Measurements from ENCODE around the gene KDM3B.
A peak's percentile ranks its signal among the peaks of the same experiment; 100 is the strongest.

KDM3B gene

DNA sequence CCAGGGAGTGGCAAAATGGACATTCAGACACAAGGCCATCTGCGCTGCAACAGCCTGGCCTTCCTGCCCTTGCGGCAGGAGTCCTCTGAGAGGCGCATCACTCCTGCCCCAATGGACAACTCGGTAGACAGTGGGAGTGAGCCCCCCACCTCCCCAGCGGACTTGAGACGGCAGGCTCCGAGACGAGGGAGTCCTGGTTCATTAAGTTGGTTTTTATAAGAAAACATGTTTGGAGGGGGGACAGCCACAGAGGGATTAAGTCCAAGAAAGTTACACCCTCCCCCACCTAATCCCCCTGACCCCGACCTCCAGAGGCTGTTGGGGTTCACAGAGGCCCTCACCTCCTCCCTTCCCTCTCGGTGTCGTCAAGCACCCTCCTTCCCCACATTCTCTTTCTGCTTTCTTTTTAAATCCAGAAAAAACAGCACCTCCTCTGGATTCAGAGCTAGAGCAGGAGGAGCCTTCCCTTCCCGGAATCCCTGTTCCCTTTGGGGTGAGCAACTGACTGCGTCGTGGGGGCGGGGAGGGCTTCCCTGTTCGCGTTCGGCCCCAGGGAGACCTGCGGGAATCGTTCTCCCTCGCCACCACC is 111.0 kb downstream of the KDM3B start:
- H3K4me1 Mint-ChIP-seq, result peaks cover 68% of the 10 kb centered on the region
- H3K9me3 Mint-ChIP-seq, result no peaks in the 10 kb centered on the region
- no peaks in the 10 kb centered on the region for H3K27me3 Mint-ChIP-seq
- H3K4me3 Mint-ChIP-seq, result peak overlapping the region; percentile 87 to 91
- no peak for ATAC-seq
- H3K27ac Mint-ChIP-seq, result peak overlapping the region; percentile 96 to 97
- DNase-seq, result no peak

DNA sequence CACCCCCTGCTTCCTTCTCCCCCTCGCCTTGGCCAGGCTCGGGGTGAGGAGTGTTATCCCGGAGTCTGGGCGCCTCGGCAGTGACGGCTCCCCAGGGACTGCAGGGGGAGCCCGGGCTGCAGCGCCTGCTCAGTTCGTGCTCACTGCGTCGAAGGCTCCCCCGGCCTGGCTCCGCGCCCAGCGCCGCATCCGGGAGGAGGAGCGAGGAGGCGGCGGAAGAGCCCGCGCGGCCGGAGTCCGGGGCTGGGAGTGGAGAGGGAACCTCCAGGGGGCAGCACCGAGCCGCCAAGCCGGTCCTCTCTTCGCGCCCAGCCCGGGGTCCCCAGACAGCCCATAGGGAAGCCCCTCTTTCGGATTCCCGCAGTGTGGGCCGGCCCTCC is 111.5 kb downstream of the KDM3B start:
- no peaks in the 10 kb centered on the region for H3K9me3 Mint-ChIP-seq
- H3K27ac Mint-ChIP-seq, result peak overlapping the region; percentile 96 to 97
- peak; percentile 64 for ATAC-seq
- H3K27me3 Mint-ChIP-seq, result no peaks in the 10 kb centered on the region
- H3K4me1 Mint-ChIP-seq, result peaks cover 68% of the 10 kb centered on the region
- DNase-seq, result peak; percentile 95 to 96
- H3K4me3 Mint-ChIP-seq, result peak overlapping the region; percentile 87 to 91

DNA sequence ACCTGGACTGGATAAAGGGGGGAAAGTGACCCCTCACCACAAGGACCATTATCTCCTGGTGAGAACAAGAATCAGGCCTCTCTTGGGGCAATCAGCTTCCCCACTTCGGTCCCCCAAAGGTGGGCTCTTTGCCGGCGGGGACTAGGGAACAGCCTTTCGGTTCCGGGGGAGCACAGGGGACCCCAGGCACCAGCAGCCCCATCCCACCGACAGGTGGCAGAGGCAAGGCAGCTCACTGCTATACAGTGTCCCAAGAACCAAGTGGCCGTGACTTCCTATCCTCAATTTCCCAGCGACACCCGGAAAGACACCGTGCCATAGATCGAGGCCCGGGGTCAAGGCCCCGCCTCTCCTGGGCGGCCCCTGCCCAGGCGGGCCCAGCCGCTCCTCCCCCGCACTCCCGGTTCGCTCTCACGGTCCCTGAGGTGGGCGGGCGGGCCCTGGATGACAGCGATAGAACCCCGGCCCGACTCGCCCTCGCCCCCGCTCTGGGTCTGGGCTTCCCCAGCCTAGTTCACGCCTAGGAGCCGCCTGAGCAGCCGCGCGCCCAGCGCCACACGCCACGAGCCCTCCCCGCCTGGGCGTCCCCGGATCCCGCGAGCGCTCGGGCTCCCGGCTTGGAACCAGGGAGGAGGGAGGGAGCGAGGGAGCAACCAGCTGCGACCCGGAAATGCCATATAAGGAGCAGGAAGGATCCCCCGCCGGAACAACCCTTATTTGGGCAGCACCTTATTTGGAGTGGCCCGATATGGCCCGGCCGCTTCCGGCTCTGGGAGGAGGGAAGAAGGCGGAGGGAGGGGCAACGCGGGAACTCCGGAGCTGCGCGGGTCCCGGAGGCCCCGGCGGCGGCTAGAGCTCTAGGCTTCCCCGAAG is 112.1 kb downstream of the KDM3B start:
- DNase-seq (peak; percentile 97 to 98), ATAC-seq (peak; percentile 78)
- Mint-ChIP-seq H3K4me3 (peak overlapping the region; percentile 87 to 91), H3K27me3 (no peaks in the 10 kb centered on the region), H3K9me3 (no peaks in the 10 kb centered on the region), H3K4me1 (peaks cover 61% of the 10 kb centered on the region), H3K27ac (peak overlapping the region; percentile 95 to 97)

DNA sequence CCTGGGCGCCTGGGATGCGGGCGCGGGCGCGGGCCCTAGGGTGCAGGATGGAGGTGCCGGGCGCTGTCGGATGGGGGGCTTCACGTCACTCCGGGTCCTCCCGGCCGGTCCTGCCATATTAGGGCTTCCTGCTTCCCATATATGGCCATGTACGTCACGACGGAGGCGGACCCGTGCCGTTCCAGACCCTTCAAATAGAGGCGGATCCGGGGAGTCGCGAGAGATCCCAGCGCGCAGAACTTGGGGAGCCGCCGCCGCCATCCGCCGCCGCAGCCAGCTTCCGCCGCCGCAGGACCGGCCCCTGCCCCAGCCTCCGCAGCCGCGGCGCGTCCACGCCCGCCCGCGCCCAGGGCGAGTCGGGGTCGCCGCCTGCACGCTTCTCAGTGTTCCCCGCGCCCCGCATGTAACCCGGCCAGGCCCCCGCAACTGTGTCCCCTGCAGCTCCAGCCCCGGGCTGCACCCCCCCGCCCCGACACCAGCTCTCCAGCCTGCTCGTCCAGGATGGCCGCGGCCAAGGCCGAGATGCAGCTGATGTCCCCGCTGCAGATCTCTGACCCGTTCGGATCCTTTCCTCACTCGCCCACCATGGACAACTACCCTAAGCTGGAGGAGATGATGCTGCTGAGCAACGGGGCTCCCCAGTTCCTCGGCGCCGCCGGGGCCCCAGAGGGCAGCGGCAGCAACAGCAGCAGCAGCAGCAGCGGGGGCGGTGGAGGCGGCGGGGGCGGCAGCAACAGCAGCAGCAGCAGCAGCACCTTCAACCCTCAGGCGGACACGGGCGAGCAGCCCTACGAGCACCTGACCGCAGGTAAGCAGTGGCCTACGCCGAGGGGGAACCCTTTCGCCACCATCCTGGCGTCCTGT is 113.0 kb downstream of the KDM3B start, which contains the start of gene EGR1:
EGR1 (plus strand) TSS at position 219 of the 864 bp plus-strand sequence; CDS start at position 502, 283 bp downstream.
- DNase-seq, result peak; percentile 94 to 96
- peaks cover 53% of the 10 kb centered on the region for H3K4me1 Mint-ChIP-seq
- peak within 1 kb of the TSS; percentile 87 to 91 for H3K4me3 Mint-ChIP-seq
- peak within 1 kb of the TSS; percentile 95 to 98 for H3K27ac Mint-ChIP-seq
- peak; percentile 68 for ATAC-seq
- no peaks in the 10 kb centered on the region for H3K27me3 Mint-ChIP-seq
- no peaks in the 10 kb centered on the region for H3K9me3 Mint-ChIP-seq

DNA sequence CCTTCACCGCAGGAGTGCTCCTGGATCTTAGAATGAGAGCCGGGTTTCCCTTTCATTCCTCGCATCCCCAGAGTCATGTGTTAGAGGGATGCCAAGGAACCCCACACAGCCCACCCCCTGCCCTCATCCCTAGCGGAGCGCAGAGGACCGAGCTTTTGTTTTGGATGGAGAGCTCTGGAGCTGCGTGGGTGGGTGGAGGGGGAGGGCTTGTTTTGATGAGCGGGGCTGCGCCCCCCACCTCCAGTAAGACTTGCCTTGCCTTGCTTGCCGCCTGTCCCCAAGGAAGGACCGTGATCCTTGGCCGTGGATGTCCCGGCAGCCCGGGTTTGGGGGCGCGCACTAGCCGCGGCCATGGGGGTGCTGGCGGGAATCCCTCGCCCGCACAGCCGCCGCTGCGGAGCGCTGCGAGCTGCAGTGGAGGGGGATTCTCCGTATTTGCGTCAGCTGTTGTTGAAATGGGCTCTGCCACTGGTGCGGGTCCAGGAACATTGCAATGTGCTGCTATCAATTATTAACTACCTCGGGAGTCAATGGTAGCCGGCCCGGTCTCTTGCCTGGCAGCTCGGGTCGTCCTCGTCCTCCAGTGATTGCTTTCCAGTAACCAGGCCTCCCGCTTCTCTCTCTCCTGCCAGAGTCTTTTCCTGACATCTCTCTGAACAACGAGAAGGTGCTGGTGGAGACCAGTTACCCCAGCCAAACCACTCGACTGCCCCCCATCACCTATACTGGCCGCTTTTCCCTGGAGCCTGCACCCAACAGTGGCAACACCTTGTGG is 113.8 kb downstream of the KDM3B start:
- no peaks in the 10 kb centered on the region for H3K9me3 Mint-ChIP-seq
- peaks cover 44% of the 10 kb centered on the region for H3K4me1 Mint-ChIP-seq
- H3K27ac Mint-ChIP-seq, result peak overlapping the region; percentile 77 to 98
- H3K27me3 Mint-ChIP-seq, result no peaks in the 10 kb centered on the region
- H3K4me3 Mint-ChIP-seq, result peak overlapping the region; percentile 87 to 91
- DNase-seq, result peak; percentile 33 to 38
- ATAC-seq, result no peak

DNA sequence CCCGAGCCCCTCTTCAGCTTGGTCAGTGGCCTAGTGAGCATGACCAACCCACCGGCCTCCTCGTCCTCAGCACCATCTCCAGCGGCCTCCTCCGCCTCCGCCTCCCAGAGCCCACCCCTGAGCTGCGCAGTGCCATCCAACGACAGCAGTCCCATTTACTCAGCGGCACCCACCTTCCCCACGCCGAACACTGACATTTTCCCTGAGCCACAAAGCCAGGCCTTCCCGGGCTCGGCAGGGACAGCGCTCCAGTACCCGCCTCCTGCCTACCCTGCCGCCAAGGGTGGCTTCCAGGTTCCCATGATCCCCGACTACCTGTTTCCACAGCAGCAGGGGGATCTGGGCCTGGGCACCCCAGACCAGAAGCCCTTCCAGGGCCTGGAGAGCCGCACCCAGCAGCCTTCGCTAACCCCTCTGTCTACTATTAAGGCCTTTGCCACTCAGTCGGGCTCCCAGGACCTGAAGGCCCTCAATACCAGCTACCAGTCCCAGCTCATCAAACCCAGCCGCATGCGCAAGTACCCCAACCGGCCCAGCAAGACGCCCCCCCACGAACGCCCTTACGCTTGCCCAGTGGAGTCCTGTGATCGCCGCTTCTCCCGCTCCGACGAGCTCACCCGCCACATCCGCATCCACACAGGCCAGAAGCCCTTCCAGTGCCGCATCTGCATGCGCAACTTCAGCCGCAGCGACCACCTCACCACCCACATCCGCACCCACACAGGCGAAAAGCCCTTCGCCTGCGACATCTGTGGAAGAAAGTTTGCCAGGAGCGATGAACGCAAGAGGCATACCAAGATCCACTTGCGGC is 114.6 kb downstream of the KDM3B start:
- ATAC-seq, result no peak
- H3K27me3 Mint-ChIP-seq, result no peaks in the 10 kb centered on the region
- H3K27ac Mint-ChIP-seq, result peak overlapping the region; percentile 77 to 98
- H3K4me1 Mint-ChIP-seq, result peaks cover 37% of the 10 kb centered on the region
- H3K9me3 Mint-ChIP-seq, result no peaks in the 10 kb centered on the region
- DNase-seq, result no peak
- H3K4me3 Mint-ChIP-seq, result peak overlapping the region; percentile 87 to 91

DNA sequence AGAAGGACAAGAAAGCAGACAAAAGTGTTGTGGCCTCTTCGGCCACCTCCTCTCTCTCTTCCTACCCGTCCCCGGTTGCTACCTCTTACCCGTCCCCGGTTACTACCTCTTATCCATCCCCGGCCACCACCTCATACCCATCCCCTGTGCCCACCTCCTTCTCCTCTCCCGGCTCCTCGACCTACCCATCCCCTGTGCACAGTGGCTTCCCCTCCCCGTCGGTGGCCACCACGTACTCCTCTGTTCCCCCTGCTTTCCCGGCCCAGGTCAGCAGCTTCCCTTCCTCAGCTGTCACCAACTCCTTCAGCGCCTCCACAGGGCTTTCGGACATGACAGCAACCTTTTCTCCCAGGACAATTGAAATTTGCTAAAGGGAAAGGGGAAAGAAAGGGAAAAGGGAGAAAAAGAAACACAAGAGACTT is 115.2 kb downstream of the KDM3B start:
- peak overlapping the region; percentile 77 to 98 for H3K27ac Mint-ChIP-seq
- ATAC-seq, result no peak
- no peaks in the 10 kb centered on the region for H3K27me3 Mint-ChIP-seq
- H3K4me3 Mint-ChIP-seq, result peak overlapping the region; percentile 87 to 91
- H3K4me1 Mint-ChIP-seq, result peaks cover 37% of the 10 kb centered on the region
- no peaks in the 10 kb centered on the region for H3K9me3 Mint-ChIP-seq
- DNase-seq, result no peak

DNA sequence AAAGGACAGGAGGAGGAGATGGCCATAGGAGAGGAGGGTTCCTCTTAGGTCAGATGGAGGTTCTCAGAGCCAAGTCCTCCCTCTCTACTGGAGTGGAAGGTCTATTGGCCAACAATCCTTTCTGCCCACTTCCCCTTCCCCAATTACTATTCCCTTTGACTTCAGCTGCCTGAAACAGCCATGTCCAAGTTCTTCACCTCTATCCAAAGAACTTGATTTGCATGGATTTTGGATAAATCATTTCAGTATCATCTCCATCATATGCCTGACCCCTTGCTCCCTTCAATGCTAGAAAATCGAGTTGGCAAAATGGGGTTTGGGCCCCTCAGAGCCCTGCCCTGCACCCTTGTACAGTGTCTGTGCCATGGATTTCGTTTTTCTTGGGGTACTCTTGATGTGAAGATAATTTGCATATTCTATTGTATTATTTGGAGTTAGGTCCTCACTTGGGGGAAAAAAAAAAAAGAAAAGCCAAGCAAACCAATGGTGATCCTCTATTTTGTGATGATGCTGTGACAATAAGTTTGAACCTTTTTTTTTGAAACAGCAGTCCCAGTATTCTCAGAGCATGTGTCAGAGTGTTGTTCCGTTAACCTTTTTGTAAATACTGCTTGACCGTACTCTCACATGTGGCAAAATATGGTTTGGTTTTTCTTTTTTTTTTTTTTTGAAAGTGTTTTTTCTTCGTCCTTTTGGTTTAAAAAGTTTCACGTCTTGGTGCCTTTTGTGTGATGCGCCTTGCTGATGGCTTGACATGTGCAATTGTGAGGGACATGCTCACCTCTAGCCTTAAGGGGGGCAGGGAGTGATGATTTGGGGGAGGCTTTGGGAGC is 115.9 kb downstream of the KDM3B start:
- peak overlapping the region; percentile 87 to 91 for H3K4me3 Mint-ChIP-seq

DNA sequence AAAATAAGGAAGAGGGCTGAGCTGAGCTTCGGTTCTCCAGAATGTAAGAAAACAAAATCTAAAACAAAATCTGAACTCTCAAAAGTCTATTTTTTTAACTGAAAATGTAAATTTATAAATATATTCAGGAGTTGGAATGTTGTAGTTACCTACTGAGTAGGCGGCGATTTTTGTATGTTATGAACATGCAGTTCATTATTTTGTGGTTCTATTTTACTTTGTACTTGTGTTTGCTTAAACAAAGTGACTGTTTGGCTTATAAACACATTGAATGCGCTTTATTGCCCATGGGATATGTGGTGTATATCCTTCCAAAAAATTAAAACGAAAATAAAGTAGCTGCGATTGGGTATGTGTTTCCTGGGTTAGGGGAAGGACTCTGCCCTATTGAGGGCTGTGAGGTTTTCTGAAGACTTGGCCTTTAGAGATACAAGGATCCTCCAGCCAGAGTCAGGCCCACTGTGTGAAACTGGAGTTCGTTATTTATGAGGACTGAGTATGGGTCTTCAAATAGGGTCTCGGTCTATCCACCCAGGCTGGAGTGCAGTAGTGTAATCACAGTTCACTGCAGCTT is 116.6 kb downstream of the KDM3B start:
- H3K4me1 Mint-ChIP-seq, result peaks cover 28% of the 10 kb centered on the region
- H3K27me3 Mint-ChIP-seq, result no peaks in the 10 kb centered on the region
- no peak overlapping the region for H3K27ac Mint-ChIP-seq
- no peaks in the 10 kb centered on the region for H3K9me3 Mint-ChIP-seq
- H3K4me3 Mint-ChIP-seq, result peak overlapping the region; percentile 13 to 59
- ATAC-seq (no peak), DNase-seq (no peak)

More for the DNA sequence above, 115.9 kb downstream of the KDM3B start:
- Mint-ChIP-seq H3K9me3 (no peaks in the 10 kb centered on the region), H3K27me3 (no peaks in the 10 kb centered on the region), H3K4me1 (peaks cover 34% of the 10 kb centered on the region), H3K27ac (peak overlapping the region in 1 of 2 donors; percentile 98)
- DNase-seq (no peak), ATAC-seq (no peak)

DNA sequence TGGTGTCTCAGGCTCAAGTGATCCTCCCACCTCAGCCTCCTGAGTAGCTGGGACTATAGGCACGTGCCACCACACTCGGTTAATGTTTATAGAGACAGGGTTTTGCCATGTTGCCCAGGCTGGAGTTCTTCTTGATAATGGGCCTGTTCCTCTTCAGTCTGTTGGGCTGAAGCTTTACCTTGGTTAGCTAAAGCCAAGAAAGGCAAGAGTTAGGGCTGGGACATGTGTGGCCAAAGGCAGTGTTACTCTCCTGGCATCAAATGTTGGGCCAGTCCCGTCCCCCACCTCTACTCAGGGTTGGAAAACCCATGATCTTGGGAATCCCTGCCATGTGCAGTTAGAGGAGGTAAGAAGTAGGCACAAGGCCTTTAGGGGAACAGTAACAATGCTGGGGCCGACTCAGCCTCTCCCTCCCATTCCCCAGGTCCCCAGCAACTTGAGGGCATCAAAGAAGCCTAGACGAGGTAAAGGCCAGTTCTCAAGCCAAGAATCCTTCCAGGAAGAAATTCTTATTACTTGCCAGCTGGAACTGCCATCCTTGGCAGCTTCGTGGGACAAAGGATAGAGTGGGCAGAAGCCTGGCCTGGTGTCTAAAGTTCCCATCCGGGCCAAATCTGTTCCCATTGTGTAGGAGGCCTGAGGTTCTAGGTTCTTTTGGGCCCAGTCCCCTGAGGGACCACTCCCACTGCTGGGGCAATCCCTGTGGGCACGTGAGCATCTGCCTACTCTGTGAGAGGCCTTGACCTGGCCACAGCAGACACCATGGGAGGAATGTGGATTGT is 117.2 kb downstream of the KDM3B start:
- ATAC-seq (no peak), DNase-seq (peak in 1 of 2 donors; percentile 29)
- Mint-ChIP-seq H3K4me3 (no peak overlapping the region), H3K9me3 (no peaks in the 10 kb centered on the region), H3K27me3 (no peaks in the 10 kb centered on the region), H3K27ac (no peak overlapping the region), H3K4me1 (peaks cover 28% of the 10 kb centered on the region)

DNA sequence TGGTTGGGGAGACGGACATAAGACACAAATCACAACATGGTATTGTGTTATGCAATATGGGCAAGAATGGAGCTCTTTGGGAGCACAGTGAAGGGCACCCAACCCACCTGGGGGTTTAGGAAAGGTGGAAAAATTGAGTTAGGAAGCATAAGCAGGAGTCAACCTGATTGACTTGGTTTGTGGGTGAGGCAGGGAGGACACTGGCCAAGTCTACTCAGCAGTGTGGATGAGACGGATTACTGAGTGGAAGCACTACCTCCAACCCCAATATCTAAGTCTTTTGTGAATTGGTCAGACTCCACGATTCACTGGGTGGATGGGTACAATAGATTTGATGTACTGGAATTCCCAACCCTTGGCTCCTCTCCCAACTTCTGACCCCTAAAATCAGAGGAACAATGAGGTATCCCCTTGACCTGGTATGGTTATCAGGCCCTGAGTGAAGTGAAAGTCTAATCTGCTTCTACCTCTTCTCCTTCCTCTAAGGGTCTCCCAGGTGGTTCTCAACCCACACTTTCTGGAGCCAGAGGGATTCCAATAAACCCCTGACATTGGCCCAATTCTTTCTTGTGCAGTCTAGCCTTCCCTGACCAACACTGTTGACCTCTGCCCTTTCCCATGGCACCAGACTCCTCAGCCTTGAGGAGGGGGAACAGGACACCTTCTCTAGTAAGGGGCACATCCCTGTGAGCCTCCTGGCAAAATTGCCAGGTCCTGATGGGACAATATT is 118.0 kb downstream of the KDM3B start:
- no peak overlapping the region for H3K27ac Mint-ChIP-seq

DNA sequence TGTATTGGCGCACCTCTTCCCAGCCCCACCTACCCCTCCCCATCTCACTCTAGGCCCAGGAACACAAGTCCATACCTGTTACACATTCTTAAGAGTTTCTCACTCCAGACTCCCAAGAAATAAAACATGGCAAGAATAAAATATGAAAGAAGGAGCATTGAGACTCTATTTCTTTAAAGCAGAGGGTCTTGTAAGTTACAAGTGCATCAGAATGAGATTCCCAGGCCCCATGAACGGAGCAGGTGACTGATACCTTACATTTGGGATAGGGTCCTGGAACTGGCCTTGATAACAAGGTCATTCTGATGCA is 118.5 kb downstream of the KDM3B start:
- Mint-ChIP-seq H3K4me1 (peaks cover 28% of the 10 kb centered on the region), H3K4me3 (no peak overlapping the region), H3K9me3 (no peaks in the 10 kb centered on the region), H3K27ac (no peak overlapping the region), H3K27me3 (peaks cover 4% of the 10 kb centered on the region)
- ATAC-seq, result no peak
- DNase-seq, result no peak

More for the DNA sequence above, 118.0 kb downstream of the KDM3B start:
- Mint-ChIP-seq H3K27me3 (no peaks in the 10 kb centered on the region), H3K4me1 (peaks cover 28% of the 10 kb centered on the region), H3K9me3 (no peaks in the 10 kb centered on the region), H3K4me3 (no peak overlapping the region)
- DNase-seq, result no peak
- ATAC-seq, result no peak
